NT2/D1 (cell line): ENCODE measurements around the gene MED28.

Experiments used
- DNase-seq: peaks from one replicate; pipeline ENCODE4 v3.0.0-alpha.2; 2011; ENCODE audit warnings: low read depth, low spot score
- H3K27me3 ChIP-seq: 2 replicates; pipeline ENCODE4 v1.6.0; 2011; ENCODE audit warnings: mild to moderate bottlenecking; ENCODE audit not compliant: insufficient read length, insufficient read depth
- H3K36me3 ChIP-seq: 2 replicates; pipeline ENCODE4 v1.6.1; 2011; ENCODE audit warnings: mild to moderate bottlenecking, low read length, mixed read lengths; ENCODE audit not compliant: insufficient read depth, insufficient read length
- H3K4me1 ChIP-seq: 2 replicates; pipeline ENCODE4 v1.5.1; 2011; ENCODE audit not compliant: insufficient read depth, insufficient read length
- H3K4me3 ChIP-seq: 2 replicates; pipeline ENCODE4 v1.5.1; 2011; ENCODE audit warnings: low read depth; ENCODE audit not compliant: insufficient read length
- H3K9ac ChIP-seq: 2 replicates; pipeline ENCODE4 v1.6.0; 2011; ENCODE audit warnings: low read depth; ENCODE audit not compliant: insufficient read length
- H3K9me3 ChIP-seq: 2 replicates; pipeline ENCODE4 v1.5.1; 2011; ENCODE audit warnings: mild to moderate bottlenecking, low read length; ENCODE audit not compliant: insufficient read depth
- SUZ12 ChIP-seq: IDR thresholded peaks from 2 replicates; pipeline ENCODE4 v1.6.1; 2011; ENCODE audit not compliant: insufficient read length, insufficient read depth; ENCODE audit errors: extremely low read depth
- YY1 ChIP-seq: IDR thresholded peaks from 2 replicates; pipeline ENCODE4 v1.6.1; 2011; ENCODE audit not compliant: insufficient read length, insufficient read depth
- ZNF274 ChIP-seq: IDR thresholded peaks from 2 replicates; pipeline ENCODE4 v1.6.1; 2011; ENCODE audit warnings: mild to moderate bottlenecking, low read depth, low read length

Gene MED28

DNA sequence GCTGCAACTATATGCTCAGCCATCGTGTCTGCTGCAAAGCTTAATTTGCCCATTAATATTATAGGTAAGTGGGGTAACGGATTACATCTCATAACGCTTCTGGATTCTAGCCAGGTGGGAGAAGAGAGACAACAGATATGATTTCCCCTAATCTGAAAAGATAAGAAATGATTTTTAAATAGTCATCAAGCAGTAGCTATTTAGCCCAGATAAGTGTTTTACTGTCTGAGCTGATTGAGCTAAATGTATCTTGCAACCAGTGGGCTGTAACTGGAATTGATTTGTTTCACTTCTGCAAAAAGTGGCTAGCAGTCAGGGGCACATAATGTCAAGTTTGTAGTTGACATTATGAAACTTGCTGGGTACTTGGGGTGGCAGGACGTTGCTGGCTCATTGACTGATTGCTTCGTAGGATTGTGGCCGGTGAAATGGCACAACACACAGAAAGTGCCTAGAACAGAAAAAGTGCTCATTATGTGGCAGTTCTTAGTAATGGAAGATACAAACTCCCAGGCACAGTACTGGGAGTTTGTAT, 18.9 kb upstream of the MED28 start:
- Histone ChIP-seq H3K4me1 (no peaks in the 10 kb centered on the region), H3K9me3 (no peaks in the 10 kb centered on the region), H3K9ac (no peak overlapping the region), H3K27me3 (no peaks in the 10 kb centered on the region), H3K36me3 (peaks cover 77% of the 10 kb centered on the region), H3K4me3 (no peak overlapping the region)
- TF ChIP-seq SUZ12, result no peak
- TF ChIP-seq ZNF274, result no peak
- TF ChIP-seq YY1, result no peak
- DNase-seq, result no peak

DNA sequence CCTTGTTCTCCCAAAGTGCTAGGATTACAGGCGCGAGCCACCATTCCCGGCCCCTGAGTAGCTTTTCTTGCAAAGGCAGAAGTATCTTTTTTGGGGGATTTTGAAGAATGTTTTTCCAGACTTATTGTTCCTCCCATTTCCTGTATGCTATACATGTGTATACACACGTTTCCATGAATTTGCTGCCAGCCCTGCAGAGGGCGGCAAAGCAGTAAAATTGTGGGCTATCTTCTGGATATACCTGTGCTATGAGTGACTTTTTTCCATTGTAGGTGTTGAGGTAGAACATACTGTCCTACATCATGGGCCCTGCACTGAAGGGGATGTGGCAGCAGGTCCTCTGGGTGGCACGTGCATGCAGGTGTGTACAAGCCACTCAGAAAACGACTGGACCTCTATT, 16.9 kb upstream of the MED28 start:
- Histone ChIP-seq H3K4me1 (no peaks in the 10 kb centered on the region), H3K9me3 (no peaks in the 10 kb centered on the region), H3K36me3 (peaks cover 81% of the 10 kb centered on the region), H3K9ac (no peak overlapping the region), H3K4me3 (no peak overlapping the region), H3K27me3 (no peaks in the 10 kb centered on the region)
- TF ChIP-seq YY1, result no peak
- no peak for TF ChIP-seq SUZ12
- no peak for TF ChIP-seq ZNF274
- no peak for DNase-seq

DNA sequence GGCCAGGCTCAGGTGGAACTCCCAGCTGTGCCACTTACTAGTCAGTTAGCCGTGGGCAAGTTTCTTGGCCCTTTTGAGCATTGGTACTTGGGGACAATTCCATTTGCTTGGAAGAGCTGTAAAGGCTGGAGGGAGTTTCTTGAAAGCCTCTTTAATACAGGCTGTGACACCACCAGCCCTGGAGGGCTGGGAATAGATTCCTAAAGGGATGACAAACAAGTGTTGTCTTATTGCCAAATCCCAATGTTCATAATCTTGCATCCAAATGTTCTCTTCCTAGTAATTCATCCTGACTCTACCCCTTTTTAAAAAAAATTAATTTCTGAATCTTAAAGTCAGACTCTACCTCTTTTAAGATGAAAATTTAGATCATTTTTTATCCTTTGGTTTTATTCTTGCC, 14.6 kb upstream of the MED28 start:
- Histone ChIP-seq H3K36me3 (peaks cover 73% of the 10 kb centered on the region), H3K4me1 (no peaks in the 10 kb centered on the region), H3K27me3 (no peaks in the 10 kb centered on the region), H3K9ac (no peak overlapping the region), H3K9me3 (no peaks in the 10 kb centered on the region), H3K4me3 (no peak overlapping the region)
- DNase-seq, result no peak
- no peak for TF ChIP-seq SUZ12
- TF ChIP-seq YY1, result no peak
- no peak for TF ChIP-seq ZNF274

DNA sequence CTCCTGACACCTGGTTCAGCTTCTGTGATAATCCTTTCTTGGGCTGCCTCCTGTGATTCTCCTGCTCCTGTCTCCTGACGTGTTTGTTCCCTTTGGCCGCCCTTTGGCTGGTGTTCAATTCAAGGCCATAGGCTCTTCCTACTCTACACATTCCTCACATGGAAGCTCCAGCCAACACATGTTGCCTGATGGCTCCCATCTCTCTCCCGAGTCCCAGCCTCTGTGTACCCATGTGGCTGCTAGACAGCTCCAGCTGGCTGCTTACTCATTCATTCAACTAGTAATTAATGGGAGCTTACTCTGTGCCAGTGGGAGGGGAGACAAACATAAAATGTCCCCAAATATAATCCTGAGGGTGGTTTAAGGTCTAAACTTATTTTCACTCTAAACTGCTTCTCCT, 9.2 kb upstream of the MED28 start:
- Histone ChIP-seq H3K9me3 (no peaks in the 10 kb centered on the region), H3K36me3 (peaks cover 60% of the 10 kb centered on the region), H3K27me3 (no peaks in the 10 kb centered on the region), H3K9ac (no peak overlapping the region), H3K4me3 (no peak overlapping the region), H3K4me1 (no peaks in the 10 kb centered on the region)
- no peak for DNase-seq
- TF ChIP-seq YY1 (no peak), ZNF274 (no peak), SUZ12 (no peak)

DNA sequence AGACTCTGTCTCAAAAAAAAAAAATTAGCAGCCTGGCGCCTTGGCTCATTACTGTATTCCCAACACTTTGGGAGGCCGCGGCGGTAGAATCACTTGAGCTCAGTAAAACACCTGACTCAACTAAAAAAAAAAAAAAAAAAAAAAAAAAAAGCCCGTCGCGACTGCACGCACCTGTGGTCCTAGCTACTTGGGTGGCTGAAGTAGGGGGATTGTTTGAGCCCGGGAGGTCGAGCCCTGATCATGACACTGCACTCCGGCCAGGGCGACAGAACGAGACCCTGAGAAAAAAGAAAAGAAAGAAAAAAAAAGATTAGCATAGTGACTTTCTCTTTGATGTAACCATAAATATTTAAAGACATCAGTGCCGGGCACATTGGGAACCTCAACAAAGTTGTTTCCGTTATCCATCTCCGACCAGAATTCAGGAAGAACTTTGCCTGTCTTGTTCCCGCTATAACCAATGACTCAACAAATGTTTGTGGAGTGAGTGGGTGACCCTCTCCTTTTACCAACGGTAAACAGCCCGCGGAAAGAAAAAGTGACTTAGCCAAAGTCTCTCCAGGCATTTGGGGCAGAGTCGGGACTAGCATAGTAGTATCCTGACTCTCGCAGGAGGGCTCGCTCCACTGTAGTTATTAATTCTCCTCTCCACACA, 553 bp upstream of the MED28 start:
- TF ChIP-seq YY1 (no peak), ZNF274 (no peak), SUZ12 (no peak)
- no peaks in the 10 kb centered on the region for H3K27me3 ChIP-seq
- H3K9me3 ChIP-seq, result no peaks in the 10 kb centered on the region
- peak; percentile 28 for DNase-seq
- H3K9ac ChIP-seq, result peak overlapping the region; percentile 95
- peak overlapping the region; percentile 93 for H3K4me3 ChIP-seq
- no peaks in the 10 kb centered on the region for H3K4me1 ChIP-seq
- peaks cover 33% of the 10 kb centered on the region for H3K36me3 ChIP-seq

DNA sequence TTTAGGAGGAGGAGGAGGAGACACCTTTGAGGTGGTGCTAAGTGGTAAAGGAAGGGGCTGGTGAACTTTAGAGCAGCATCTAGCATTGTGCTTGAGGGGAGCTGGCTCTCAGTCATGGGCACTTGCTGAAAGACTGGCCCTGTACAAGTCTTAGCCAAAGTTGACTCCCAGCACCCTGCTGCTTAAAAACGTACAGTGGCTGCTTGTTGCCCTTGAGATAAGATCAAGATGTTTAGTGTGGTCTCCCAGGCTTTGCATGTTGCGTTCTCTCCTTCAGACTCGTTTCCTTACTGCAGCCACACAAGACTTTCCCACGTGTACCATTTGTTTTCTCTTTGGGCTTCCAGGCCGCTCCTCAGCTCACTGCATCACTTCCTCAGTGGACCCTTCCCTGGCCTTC, 1.8 kb downstream of the MED28 start:
- DNase-seq, result no peak

DNA sequence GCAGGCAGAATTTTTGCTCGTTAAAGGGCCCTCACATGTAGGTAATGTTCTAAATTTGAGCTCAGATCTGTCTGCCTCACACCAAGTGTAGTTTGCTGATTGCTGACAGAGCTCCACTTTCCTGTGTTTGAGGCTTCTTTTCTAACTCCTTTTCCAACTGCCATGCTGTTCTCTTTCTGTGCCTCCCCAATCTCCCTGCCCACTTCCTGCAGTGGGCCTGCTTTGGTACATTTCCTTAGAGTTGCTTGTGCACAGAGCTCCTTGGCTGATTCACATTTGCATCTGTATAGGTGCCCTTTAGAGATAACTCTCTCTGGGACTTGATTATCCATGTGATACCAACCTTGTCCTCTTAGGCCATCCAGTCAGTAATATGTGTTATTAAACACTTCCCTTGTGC, 4.5 kb downstream of the MED28 start:
- Histone ChIP-seq H3K27me3 (no peaks in the 10 kb centered on the region), H3K9ac (no peak overlapping the region), H3K4me3 (no peak overlapping the region), H3K4me1 (no peaks in the 10 kb centered on the region), H3K36me3 (peaks cover 82% of the 10 kb centered on the region), H3K9me3 (no peaks in the 10 kb centered on the region)
- TF ChIP-seq YY1 (no peak), ZNF274 (no peak), SUZ12 (no peak)
- no peak for DNase-seq

More for the DNA sequence above, 1.8 kb downstream of the MED28 start:
- TF ChIP-seq SUZ12 (no peak), YY1 (no peak), ZNF274 (no peak)
- no peaks in the 10 kb centered on the region for H3K4me1 ChIP-seq
- H3K27me3 ChIP-seq, result no peaks in the 10 kb centered on the region
- peaks cover 57% of the 10 kb centered on the region for H3K36me3 ChIP-seq
- H3K9ac ChIP-seq, result peak overlapping the region; percentile 61
- no peaks in the 10 kb centered on the region for H3K9me3 ChIP-seq
- peak overlapping the region; percentile 21 for H3K4me3 ChIP-seq

DNA sequence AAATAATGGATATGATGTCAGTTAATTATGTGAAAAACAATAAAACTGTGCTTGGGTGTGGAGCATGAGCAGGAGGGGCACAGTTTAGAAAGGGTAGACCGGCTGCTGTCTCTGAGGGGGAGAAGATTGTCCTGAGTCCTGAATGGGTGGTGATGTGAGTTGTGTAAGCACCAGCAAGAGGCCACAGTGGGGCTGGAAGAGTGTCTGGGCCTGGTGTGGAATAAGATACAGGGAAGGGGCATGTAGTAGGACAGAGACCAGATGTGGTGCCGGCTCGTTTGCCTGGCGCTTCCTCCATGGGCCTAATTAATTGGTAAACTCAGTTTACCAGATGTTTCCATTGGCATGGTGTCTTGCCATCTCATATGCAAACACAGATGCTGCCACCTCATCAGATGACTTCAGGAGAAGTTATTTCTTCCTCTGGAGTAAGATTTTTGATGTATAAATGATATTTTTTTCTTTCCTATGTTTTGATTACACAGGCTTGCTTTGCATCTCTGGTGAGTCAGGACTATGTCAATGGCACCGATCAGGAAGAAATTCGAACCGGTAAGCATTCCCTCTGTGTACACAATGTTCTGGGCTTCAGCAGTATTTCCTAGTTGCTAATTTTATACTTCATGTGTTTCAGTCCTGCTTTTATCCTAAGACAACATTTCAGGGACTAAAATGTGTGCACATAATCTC, 5.1 kb downstream of the MED28 start:
- H3K4me3 ChIP-seq, result no peak overlapping the region
- no peak for DNase-seq
- no peaks in the 10 kb centered on the region for H3K4me1 ChIP-seq
- TF ChIP-seq SUZ12 (no peak), YY1 (no peak), ZNF274 (no peak)
- H3K9me3 ChIP-seq, result no peaks in the 10 kb centered on the region
- peaks cover 88% of the 10 kb centered on the region for H3K36me3 ChIP-seq
- H3K27me3 ChIP-seq, result no peaks in the 10 kb centered on the region
- H3K9ac ChIP-seq, result no peak overlapping the region
